ENCODE measurements around the gene CEACAM16. TPM values are rescaled to one million over a fixed set of nuclear protein-coding genes. Genes with fewer than 3 reads are reported as not detected.
A peak's percentile ranks its signal among the peaks of the same experiment; 100 is the strongest.
"Not testable (repeated sequence)": the region's sequence is repeated elsewhere in the genome, so short reads cannot be mapped to it uniquely, and the experiment has no call there.

CEACAM16 gene
- total RNA-seq, 1 donor from 2014 or later = not detected

DNA sequence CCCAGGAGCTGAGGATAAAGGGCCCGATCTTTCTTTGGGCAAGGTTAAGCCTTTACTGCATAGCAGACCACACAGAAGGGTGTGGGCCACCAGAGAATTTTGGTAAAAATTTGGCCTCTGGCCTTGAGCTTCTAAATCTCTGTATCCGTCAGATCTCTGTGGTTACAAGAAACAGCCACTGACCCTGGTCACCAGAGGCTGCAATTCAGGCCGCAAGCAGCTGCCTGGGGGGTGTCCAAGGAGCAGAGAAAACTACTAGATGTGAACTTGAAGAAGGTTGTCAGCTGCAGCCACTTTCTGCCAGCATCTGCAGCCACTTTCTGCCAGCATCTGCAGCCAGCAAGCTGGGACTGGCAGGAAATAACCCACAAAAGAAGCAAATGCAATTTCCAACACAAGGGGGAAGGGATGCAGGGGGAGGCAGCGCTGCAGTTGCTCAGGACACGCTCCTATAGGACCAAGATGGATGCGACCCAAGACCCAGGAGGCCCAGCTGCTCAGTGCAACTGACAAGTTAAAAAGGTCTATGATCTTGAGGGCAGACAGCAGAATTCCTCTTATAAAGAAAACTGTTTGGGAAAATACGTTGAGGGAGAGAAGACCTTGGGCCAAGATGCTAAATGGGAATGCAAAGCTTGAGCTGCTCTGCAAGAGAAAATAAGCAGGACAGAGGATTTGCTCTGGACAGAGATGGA lies 36.1 kb upstream of the CEACAM16 start:
- Histone ChIP-seq H3K4me3 (no peak overlapping the region), H3K4me1 (no peaks in the 10 kb centered on the region), H3K27me3 (no peaks in the 10 kb centered on the region), H3K36me3 (peaks cover 58% of the 10 kb centered on the region), H3K27ac (no peak overlapping the region), H3K9me3 (no peaks in the 10 kb centered on the region)
- TF ChIP-seq, protein P1, sequence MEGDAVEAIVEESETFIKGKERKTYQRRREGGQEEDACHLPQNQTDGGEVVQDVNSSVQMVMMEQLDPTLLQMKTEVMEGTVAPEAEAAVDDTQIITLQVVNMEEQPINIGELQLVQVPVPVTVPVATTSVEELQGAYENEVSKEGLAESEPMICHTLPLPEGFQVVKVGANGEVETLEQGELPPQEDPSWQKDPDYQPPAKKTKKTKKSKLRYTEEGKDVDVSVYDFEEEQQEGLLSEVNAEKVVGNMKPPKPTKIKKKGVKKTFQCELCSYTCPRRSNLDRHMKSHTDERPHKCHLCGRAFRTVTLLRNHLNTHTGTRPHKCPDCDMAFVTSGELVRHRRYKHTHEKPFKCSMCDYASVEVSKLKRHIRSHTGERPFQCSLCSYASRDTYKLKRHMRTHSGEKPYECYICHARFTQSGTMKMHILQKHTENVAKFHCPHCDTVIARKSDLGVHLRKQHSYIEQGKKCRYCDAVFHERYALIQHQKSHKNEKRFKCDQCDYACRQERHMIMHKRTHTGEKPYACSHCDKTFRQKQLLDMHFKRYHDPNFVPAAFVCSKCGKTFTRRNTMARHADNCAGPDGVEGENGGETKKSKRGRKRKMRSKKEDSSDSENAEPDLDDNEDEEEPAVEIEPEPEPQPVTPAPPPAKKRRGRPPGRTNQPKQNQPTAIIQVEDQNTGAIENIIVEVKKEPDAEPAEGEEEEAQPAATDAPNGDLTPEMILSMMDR (IDR thresholded peaks at IDR 0.05) = no peak
- ATAC-seq = no peak
- DNase-seq = no peak
- intact Hi-C loops (cut with DNase I) = no loop called here

DNA sequence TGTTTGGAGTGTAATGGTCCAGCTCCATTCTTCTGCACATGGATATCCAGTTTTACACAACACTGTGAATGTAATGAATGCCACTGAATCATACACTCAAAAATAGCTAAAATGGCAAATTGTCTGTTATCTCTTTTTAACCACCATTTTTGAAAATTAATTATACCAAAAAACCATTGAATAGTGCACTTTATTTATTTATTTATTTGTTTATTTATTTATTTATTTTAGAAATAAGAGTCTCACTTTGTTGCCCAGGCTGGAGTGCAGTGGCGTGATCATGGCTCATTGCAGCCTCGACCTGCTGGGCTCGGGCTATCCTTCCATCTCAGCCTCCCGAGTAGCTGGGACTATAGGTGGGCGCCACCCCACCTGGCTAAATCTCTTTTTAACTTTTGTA lies 35.0 kb upstream of the CEACAM16 start:
- Histone ChIP-seq H3K4me3 (no peak overlapping the region), H3K27me3 (no peaks in the 10 kb centered on the region), H3K4me1 (no peaks in the 10 kb centered on the region), H3K36me3 (peaks cover 46% of the 10 kb centered on the region), H3K27ac (no peak overlapping the region), H3K9me3 (no peaks in the 10 kb centered on the region)
- DNase-seq (no peak), ATAC-seq (no peak)
- TF ChIP-seq, protein P1 (IDR thresholded peaks at IDR 0.05) = no peak
- intact Hi-C loops (cut with DNase I) = no loop called here

DNA sequence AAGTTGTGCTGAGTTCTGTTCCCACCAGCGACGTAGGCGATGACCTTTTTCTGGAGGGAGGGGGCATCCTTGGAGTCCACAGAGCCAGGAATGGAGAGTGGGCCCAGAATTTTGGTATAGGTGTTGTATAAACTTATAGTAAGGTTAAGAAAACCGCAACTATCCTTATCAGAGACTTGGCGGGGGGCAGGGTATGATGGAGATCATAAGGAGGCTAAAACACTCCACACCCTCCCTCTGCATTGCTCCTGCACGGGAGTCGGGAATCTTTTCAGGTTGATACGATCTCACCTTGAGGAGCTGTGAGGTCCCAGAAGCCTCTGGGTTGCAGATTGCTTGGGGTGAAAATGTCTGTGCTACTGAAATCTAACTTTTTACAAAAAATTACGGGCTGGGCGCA lies 34.0 kb upstream of the CEACAM16 start:
- Histone ChIP-seq H3K36me3 (peaks cover 36% of the 10 kb centered on the region), H3K27me3 (no peaks in the 10 kb centered on the region), H3K27ac (no peak overlapping the region), H3K9me3 (no peaks in the 10 kb centered on the region), H3K4me1 (no peaks in the 10 kb centered on the region), H3K4me3 (no peak overlapping the region)
- DNase-seq (no peak), ATAC-seq (no peak)
- intact Hi-C loops (cut with DNase I) = no loop called here
- TF ChIP-seq, protein P1 (IDR thresholded peaks at IDR 0.05) = no peak

DNA sequence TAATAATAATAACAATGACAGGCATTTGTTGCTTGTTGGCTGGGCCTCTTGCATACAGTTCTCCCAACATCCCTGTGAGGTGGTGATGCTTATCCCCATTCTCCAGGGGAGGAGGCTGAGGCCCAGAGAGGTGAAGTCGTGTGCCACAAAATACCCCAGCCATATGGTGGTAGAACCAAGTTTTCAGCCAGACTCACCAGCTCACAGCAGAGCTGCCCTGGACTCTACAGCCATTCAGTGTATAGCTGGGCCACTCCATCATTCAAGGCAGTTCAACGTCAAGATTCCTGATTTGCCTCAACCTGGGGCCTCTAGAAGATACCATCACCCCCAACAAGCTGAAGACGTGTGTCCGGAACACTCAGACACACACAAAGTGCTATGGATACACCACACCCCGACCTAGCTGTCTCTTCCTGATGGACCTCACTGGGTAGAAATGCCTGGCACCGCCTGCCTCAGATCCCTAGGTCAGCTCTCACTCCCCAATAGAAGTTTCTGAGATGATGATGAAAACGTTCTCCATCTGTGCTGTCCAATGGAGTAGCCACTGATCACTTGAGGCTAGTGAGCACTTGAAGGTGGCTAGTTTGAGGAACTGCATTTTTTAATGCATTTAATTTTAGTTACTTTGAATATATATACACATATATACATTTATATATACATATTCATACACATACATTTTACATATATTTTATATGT lies 31.9 kb upstream of the CEACAM16 start:
- H3K36me3 ChIP-seq = peaks cover 18% of the 10 kb centered on the region
- DNase-seq = no peak
- H3K4me3 ChIP-seq = no peak overlapping the region
- peak; percentile 8 for ATAC-seq
- H3K27me3 ChIP-seq = no peaks in the 10 kb centered on the region
- H3K9me3 ChIP-seq = no peaks in the 10 kb centered on the region
- no peak overlapping the region for H3K27ac ChIP-seq
- TF ChIP-seq, protein P1 (IDR thresholded peaks at IDR 0.05) = no peak
- intact Hi-C loops (cut with DNase I) = no loop called here
- H3K4me1 ChIP-seq = no peaks in the 10 kb centered on the region

DNA sequence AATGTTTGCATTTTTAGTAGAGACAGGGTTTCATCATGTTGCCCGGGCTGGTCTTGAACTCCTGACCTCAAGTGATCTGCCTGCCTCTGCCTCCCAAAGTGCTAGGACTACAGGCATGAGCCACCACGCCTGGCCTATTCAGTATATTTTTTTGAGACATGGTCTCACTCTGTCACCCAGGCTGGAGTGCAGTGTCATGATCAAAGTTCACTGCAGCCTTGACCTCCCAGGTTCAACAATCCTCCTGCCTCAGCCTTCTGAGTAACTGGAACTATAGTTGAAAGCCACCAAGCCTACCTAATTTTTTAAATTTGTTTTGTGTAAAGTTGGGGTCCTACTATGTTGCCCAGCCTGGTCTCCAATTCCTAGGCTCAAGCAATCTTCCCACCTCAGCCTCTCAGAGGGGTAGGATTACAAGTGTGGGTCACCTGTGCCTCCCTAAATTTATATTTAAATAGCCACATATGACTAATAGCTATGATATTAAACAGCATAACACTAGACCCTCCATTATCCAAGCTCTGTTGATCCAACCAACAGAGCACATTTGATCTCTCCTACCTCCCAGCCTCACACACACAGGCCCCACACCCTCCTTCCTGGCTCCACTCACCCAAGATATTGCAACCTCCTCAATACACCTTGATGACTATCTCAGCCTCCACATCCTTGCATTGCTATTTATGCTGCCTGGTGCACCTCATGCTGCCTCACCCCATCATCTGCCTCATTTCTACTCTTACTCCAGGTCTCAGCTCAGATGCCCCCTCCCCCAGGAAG lies 29.8 kb upstream of the CEACAM16 start:
- TF ChIP-seq, protein P1 (IDR thresholded peaks at IDR 0.05) = no peak
- Histone ChIP-seq H3K9me3 (no peaks in the 10 kb centered on the region), H3K27ac (no peak overlapping the region), H3K4me3 (no peak overlapping the region), H3K27me3 (no peaks in the 10 kb centered on the region), H3K36me3 (no peaks in the 10 kb centered on the region), H3K4me1 (no peaks in the 10 kb centered on the region)
- intact Hi-C loops (cut with DNase I) = no loop called here
- no peak for ATAC-seq
- no peak for DNase-seq

DNA sequence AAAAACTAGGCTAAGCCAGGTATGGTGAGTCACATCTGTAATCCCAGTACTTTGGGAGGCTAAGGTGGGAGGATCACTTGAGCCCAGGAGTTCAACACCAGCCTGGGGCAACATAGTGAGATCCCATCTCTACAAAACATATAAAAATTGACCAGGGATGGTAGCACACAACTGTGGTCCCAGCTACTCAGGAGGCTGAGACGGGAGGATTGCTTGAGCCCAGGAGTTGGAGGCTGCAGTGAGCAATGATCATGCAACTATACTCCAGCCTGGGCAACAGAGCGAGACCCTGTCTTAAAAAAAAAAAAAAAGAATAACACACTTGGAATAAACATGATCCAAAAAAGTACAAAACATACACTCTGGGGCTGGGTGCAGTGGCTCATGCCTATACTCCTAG lies 28.9 kb upstream of the CEACAM16 start:
- H3K36me3 ChIP-seq; H3K4me3 ChIP-seq; H3K27ac ChIP-seq; H3K9me3 ChIP-seq; H3K4me1 ChIP-seq; intact Hi-C loops (cut with DNase I); H3K27me3 ChIP-seq; ATAC-seq; DNase-seq: not testable (repeated sequence)
